ENCODE data around the gene CBARP. TPM values are rescaled to one million over a fixed set of nuclear protein-coding genes. Genes with fewer than 3 reads are reported as not detected.

The CBARP gene
- total and polyA plus RNA-seq, 2 of the 13 experiments (the other 11 are each of a cell fraction or from before 2014, with no cell fraction given) = 1.2 to 1.4 TPM

DNA sequence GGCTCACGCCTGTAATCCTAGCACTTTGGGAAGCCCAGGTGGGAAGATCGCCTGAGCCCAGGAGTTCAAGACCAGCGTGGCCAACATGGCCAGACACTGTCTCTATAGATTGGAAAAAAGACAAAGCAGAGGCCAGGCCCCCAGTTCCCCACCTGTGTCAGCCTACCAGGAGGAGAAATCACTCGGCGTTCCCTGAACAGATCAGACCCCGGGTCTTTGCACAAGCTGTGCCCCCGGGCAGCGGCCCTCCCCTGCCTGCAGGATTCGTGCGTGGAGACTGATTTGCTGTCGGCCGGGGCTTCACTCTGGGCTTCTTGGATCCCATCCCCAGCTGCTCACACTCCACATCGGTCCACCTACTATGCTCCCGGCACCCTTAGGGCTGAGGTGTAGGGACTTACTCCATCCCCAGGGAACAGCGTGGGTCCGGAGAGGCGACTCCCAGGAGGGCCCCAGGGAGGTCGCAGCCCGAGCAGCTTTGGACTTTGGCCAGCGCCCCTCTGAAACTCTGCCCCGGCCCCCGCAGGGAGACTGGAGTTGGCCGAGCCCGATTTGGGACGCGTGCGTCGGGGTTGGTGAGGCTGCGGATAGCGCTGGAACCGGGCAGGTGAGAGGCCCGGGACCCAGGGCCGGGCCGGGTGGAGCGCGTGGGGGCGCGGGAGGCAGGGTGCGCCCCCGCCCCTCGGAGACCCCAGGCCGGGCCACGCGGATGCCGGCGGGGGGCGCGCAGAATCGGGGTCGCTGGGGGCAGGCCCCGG is 47.4 kb upstream of the CBARP start (continued):
- TF ChIP-seq HOXA7 (CRISPR knock-in tag; IDR thresholded peaks at IDR 0.05) (no peak), GABPB1 (CRISPR knock-in tag; IDR thresholded peaks at IDR 0.05) (peak; percentile 40), ZNF383 (CRISPR knock-in tag; IDR thresholded peaks at IDR 0.05; ENCODE audit: borderline replicate concordance) (no peak), ZNF331 (CRISPR knock-in tag; IDR thresholded peaks at IDR 0.05) (no peak), ZHX1 (CRISPR knock-in tag; IDR thresholded peaks at IDR 0.05; ENCODE audit: low read depth) (no peak), KDM1A (CRISPR knock-in tag; IDR thresholded peaks at IDR 0.05) (no peak), MYPOP (CRISPR knock-in tag; IDR thresholded peaks at IDR 0.05) (peak; percentile 47; the same call in 1 of the 2 replicates), HDAC2 (CRISPR knock-in tag; IDR thresholded peaks at IDR 0.05) (no peak), PCBP1 (IDR thresholded peaks at IDR 0.05; ENCODE audit: borderline replicate concordance, low read depth, low read length) (0 out of 2 replicates have a peak, but pooled peaks have one; percentile 49), NR2F1 (CRISPR knock-in tag; IDR thresholded peaks at IDR 0.05) (no peak), PAWR (CRISPR knock-in tag; IDR thresholded peaks at IDR 0.05; ENCODE audit: borderline replicate concordance) (no peak), ZNF44 (CRISPR knock-in tag; IDR thresholded peaks at IDR 0.05) (no peak), ETV5 (CRISPR knock-in tag; IDR thresholded peaks at IDR 0.05; ENCODE audit: borderline replicate concordance) (no peak), ZNF24 (IDR thresholded peaks at IDR 0.05) (no peak), ZNF7 (CRISPR knock-in tag; IDR thresholded peaks at IDR 0.05) (no peak), IRF9 (CRISPR knock-in tag; IDR thresholded peaks at IDR 0.05; ENCODE audit: borderline replicate concordance) (no peak), ZNF775 (CRISPR knock-in tag; IDR thresholded peaks at IDR 0.05; ENCODE audit: borderline replicate concordance) (no peak), ZNF234 (CRISPR knock-in tag; conservative IDR thresholded peaks at IDR 0.05) (0 out of 2 replicates have a peak, but pooled peaks have one; percentile 24), KLF6 (CRISPR knock-in tag; IDR thresholded peaks at IDR 0.05) (no peak), ZNF737 (CRISPR knock-in tag; IDR thresholded peaks at IDR 0.05; ENCODE audit: borderline replicate concordance) (no peak), BHLHE40 (IDR thresholded peaks at IDR 0.05; ENCODE audit: low read length) (0 out of 2 replicates have a peak, but pooled peaks have one; percentile 14), ZNF549 (CRISPR knock-in tag; IDR thresholded peaks at IDR 0.05) (no peak)
- TF ChIP-seq, protein P1, sequence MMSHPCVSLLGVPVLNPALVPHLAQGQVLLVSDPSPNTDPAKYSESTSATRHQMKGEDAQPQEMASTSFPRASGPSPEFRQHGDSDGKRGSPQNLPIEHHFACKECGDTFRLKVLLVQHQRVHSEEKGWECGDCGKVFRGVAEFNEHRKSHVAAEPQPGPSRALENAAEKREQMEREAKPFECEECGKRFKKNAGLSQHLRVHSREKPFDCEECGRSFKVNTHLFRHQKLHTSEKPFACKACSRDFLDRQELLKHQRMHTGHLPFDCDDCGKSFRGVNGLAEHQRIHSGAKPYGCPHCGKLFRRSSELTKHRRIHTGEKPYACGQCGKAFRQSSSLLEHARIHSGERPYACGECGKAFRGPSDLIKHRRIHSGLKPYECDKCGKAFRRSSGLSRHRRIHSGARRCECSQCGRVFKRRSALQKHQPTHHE (CRISPR knock-in tag; IDR thresholded peaks at IDR 0.05; ENCODE audit: borderline replicate concordance) = no peak
